Pulmonary artery endothelial cell (primary cell): ENCODE measurements around the gene AP5M1. TPM values are rescaled to one million over a fixed set of nuclear protein-coding genes. Genes with fewer than 3 reads are reported as not detected.
A peak's percentile ranks its signal among the peaks of the same experiment; 100 is the strongest.
"Not testable (repeated sequence)": the region's sequence is repeated elsewhere in the genome, so short reads cannot be mapped to it uniquely, and the experiment has no call there.

Source experiments
- DNase-seq: peaks from one replicate; pipeline ENCODE4 v3.0.0-alpha.2; 2011; ENCODE audit warnings: low read depth, low spot score
- total RNA-seq: library from RNA; depleted of rRNA; stranded (reverse); fragments of >200 nt; gene quantifications from 2 replicates; pipeline ENCODE4 v1.2.3, GENCODE V29; 2014

The AP5M1 gene
- 25.1 and 37.2 TPM in 2 replicates for total RNA-seq

- DNase-seq = peak; percentile 66
These were observed at the start of gene AP5M1, which contains the start of gene EXOC5 for GRCh38 chr14:57268161-57269069. Gene AP5M1, plus strand, starts transcription at chr14:57268971. Its CDS starts 344 bp downstream, at chr14:57269315. Gene EXOC5, minus strand, starts transcription at chr14:57268905. Its CDS starts 257 bp downstream, at chr14:57268648.

- DNase-seq = no peak
These were observed 46.8 kb upstream of the AP5M1 start for GRCh38 chr14:57221931-57222330.

GRCh38 chr14:57227083-57227482 is 41.7 kb upstream of the AP5M1 start:
- no peak for DNase-seq

GRCh38 chr14:57228320-57228719 is 40.5 kb upstream of the AP5M1 start:
- not testable (repeated sequence) for DNase-seq

GRCh38 chr14:57232006-57232405 is 36.8 kb upstream of the AP5M1 start:
- DNase-seq = no peak

GRCh38 chr14:57240115-57240514 is 28.7 kb upstream of the AP5M1 start:
- DNase-seq = not testable (repeated sequence)

GRCh38 chr14:57243320-57243719 is 25.5 kb upstream of the AP5M1 start:
- DNase-seq = no peak

GRCh38 chr14:57244106-57244505 is 24.7 kb upstream of the AP5M1 start:
- DNase-seq = no peak

GRCh38 chr14:57245941-57246340 is 22.8 kb upstream of the AP5M1 start:
- no peak for DNase-seq

- DNase-seq = no peak
These were observed 21.7 kb upstream of the AP5M1 start for GRCh38 chr14:57246933-57247657.

GRCh38 chr14:57254884-57255283 is 13.9 kb upstream of the AP5M1 start:
- DNase-seq = no peak

GRCh38 chr14:57258221-57258620 is 10.6 kb upstream of the AP5M1 start:
- DNase-seq = not testable (repeated sequence)

- DNase-seq = no peak
These were observed 9.1 kb upstream of the AP5M1 start for GRCh38 chr14:57259672-57260071.

- no peak for DNase-seq
These were observed 7.2 kb upstream of the AP5M1 start for GRCh38 chr14:57261604-57262003.

- DNase-seq = no peak
These were observed 6.7 kb upstream of the AP5M1 start for GRCh38 chr14:57262117-57262516.

GRCh38 chr14:57266065-57266464 is 2.7 kb upstream of the AP5M1 start:
- peak; percentile 22 for DNase-seq

GRCh38 chr14:57273236-57273635 is 4.5 kb downstream of the AP5M1 start:
- DNase-seq = no peak

- DNase-seq = no peak
These were observed 5.8 kb downstream of the AP5M1 start for GRCh38 chr14:57274551-57274950.

GRCh38 chr14:57275023-57275664 is 6.4 kb downstream of the AP5M1 start:
- DNase-seq = no peak

- DNase-seq = no peak
These were observed 8.3 kb downstream of the AP5M1 start for GRCh38 chr14:57277062-57277461.

- no peak for DNase-seq
These were observed 19.0 kb downstream of the AP5M1 start for GRCh38 chr14:57287745-57288144.

- no peak for DNase-seq
These were observed 22.0 kb downstream of the AP5M1 start for GRCh38 chr14:57290751-57291150.
